H1 (cell line): Measurements from ENCODE around the gene ZBTB11.

Experiments used
- ATF3 ChIP-seq: IDR thresholded peaks from 2 replicates; pipeline ENCODE4 v1.6.1; 2011; ENCODE audit warnings: low read depth, mild to moderate bottlenecking, low read length; ENCODE audit not compliant: insufficient read depth
- EZH2 ChIP-seq: fragments of 200-600 bp; sonication (generic); IDR thresholded peaks from 2 replicates; pipeline ENCODE4 v1.7.1; 2012; ENCODE audit warnings: low read depth, mild to moderate bottlenecking, moderate library complexity, low read length, inconsistent platforms; ENCODE audit not compliant: severe bottlenecking
- MAX ChIP-seq: IDR thresholded peaks from 2 replicates; pipeline ENCODE4 v1.6.1; 2012; ENCODE audit warnings: inconsistent platforms
- POLR2A ChIP-seq, 2 experiments: IDR thresholded peaks; 1 replicate in 1 of 2; 2 replicates in 1 of 2; pipeline ENCODE4 v1.6.1; 2011; ENCODE audit warnings: low read depth in 2 of 2, low read length in 2 of 2, mild to moderate bottlenecking in 2 of 2; ENCODE audit errors: control extremely low read depth in 1 of 2
- TAF1 ChIP-seq: IDR thresholded peaks from 2 replicates; pipeline ENCODE4 v1.6.1; 2011; ENCODE audit warnings: mild to moderate bottlenecking, low read depth, low read length
- ZNF274 ChIP-seq: IDR thresholded peaks from 2 replicates; pipeline ENCODE4 v1.7.0; 2012; ENCODE audit warnings: low read length, borderline replicate concordance; ENCODE audit errors: extremely low read depth
- TF ChIP-seq, protein P1 (sequence below), 3 experiments: IDR thresholded peaks; 1 replicate in 2 of 3; 2 replicates in 1 of 3; pipeline versions ENCODE4 v1.5.1 to v1.6.1; 2011; ENCODE audit warnings: low read length in 3 of 3, mild to moderate bottlenecking in 3 of 3, inconsistent platforms in 2 of 3, low read depth in 1 of 3, moderate library complexity in 1 of 3; ENCODE audit not compliant: insufficient read depth in 1 of 3; ENCODE audit errors: control extremely low read depth in 1 of 3

GRCh38 chr3:101611023-101611422 is 65.9 kb downstream of the ZBTB11 start:
- TF ChIP-seq, protein P1, sequence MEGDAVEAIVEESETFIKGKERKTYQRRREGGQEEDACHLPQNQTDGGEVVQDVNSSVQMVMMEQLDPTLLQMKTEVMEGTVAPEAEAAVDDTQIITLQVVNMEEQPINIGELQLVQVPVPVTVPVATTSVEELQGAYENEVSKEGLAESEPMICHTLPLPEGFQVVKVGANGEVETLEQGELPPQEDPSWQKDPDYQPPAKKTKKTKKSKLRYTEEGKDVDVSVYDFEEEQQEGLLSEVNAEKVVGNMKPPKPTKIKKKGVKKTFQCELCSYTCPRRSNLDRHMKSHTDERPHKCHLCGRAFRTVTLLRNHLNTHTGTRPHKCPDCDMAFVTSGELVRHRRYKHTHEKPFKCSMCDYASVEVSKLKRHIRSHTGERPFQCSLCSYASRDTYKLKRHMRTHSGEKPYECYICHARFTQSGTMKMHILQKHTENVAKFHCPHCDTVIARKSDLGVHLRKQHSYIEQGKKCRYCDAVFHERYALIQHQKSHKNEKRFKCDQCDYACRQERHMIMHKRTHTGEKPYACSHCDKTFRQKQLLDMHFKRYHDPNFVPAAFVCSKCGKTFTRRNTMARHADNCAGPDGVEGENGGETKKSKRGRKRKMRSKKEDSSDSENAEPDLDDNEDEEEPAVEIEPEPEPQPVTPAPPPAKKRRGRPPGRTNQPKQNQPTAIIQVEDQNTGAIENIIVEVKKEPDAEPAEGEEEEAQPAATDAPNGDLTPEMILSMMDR (IDR thresholded peaks at IDR 0.05; ENCODE audit: control extremely low read depth in 1 of 3, insufficient read depth in 1 of 3, low read depth in 1 of 3, low read length in 3 of 3): no peak
- no peak for TF ChIP-seq ZNF274
- TF ChIP-seq ATF3: no peak
- TF ChIP-seq MAX: no peak
- no peak for TF ChIP-seq POLR2A (IDR thresholded peaks at IDR 0.05; ENCODE audit: control extremely low read depth in 1 of 2, low read depth in 2 of 2, low read length in 2 of 2)
- no peak for TF ChIP-seq TAF1
- TF ChIP-seq EZH2: no peak
